Fibroblast of villous mesenchyme (primary cell): ENCODE data around the gene SRCIN1. TPM values are rescaled to one million over a fixed set of nuclear protein-coding genes. Genes with fewer than 3 reads are reported as not detected.

Experiments used
- DNase-seq: peaks from one replicate; pipeline ENCODE4 v3.0.0-alpha.2; 2010; ENCODE audit warnings: low read depth
- H3K4me3 ChIP-seq: 2 replicates; pipeline ENCODE4 v1.5.1; 2011; ENCODE audit warnings: low read depth, mild to moderate bottlenecking, low read length
- CTCF ChIP-seq: IDR thresholded peaks from 2 replicates; pipeline ENCODE4 v1.5.1; 2012; ENCODE audit warnings: low read depth, mild to moderate bottlenecking, low read length; ENCODE audit not compliant: insufficient read depth
- total RNA-seq: library from RNA; depleted of rRNA; stranded (reverse); fragments of >200 nt; gene quantifications from 2 replicates; pipeline ENCODE4 v1.2.3, GENCODE V29; 2012

SRCIN1 gene
- total RNA-seq, 1 donor: not detected

- DNase-seq: no peak
- no peak for TF ChIP-seq CTCF
- no peak overlapping the region for H3K4me3 ChIP-seq
Measured at GRCh38 chr17:38590988-38591758, 14.6 kb downstream of the SRCIN1 start.

- DNase-seq: no peak
- TF ChIP-seq CTCF: no peak
- no peak overlapping the region for H3K4me3 ChIP-seq
Measured at GRCh38 chr17:38589462-38590114, 16.2 kb downstream of the SRCIN1 start.

- DNase-seq: no peak
- no peak for TF ChIP-seq CTCF
- H3K4me3 ChIP-seq: no peak overlapping the region
Measured at GRCh38 chr17:38588788-38589174, 17.0 kb downstream of the SRCIN1 start.

- no peak for DNase-seq
- no peak overlapping the region for H3K4me3 ChIP-seq
- TF ChIP-seq CTCF: no peak
Measured at GRCh38 chr17:38587947-38588787, 17.6 kb downstream of the SRCIN1 start.

GRCh38 chr17:38587203-38587602 lies 18.5 kb downstream of the SRCIN1 start:
- no peak for DNase-seq
- H3K4me3 ChIP-seq: no peak overlapping the region
- no peak for TF ChIP-seq CTCF

- no peak overlapping the region for H3K4me3 ChIP-seq
- no peak for TF ChIP-seq CTCF
- no peak for DNase-seq
Measured at GRCh38 chr17:38586788-38587187, 19.0 kb downstream of the SRCIN1 start.
